PFSK-1 (cell line): ENCODE results near the gene RCN1.

Experiments
- FOXP2 ChIP-seq: optimal IDR thresholded peaks from 2 replicates; pipeline ENCODE3; 2011; ENCODE audit warnings: borderline replicate concordance, control low read depth, inconsistent platforms; ENCODE audit not compliant: insufficient read depth; ENCODE audit errors: extremely low read length, extremely low read depth
- POLR2AphosphoS5 ChIP-seq: IDR thresholded peaks from 2 replicates; pipeline ENCODE4 v1.6.1; 2012; ENCODE audit warnings: low read depth, mild to moderate bottlenecking, control low read depth, low read length, moderate library complexity
- SIN3A ChIP-seq: IDR thresholded peaks from 2 replicates; pipeline ENCODE4 v1.6.1; 2012; ENCODE audit warnings: mild to moderate bottlenecking, low read length, moderate library complexity, borderline replicate concordance; ENCODE audit not compliant: insufficient read depth
- TAF1 ChIP-seq: IDR thresholded peaks from 2 replicates; pipeline ENCODE4 v1.6.1; 2012; ENCODE audit warnings: low read length, control low read depth, borderline replicate concordance; ENCODE audit not compliant: insufficient read depth
- TF ChIP-seq, protein P1 (sequence below), 2 experiments: IDR thresholded peaks; 2 replicates each; pipeline versions ENCODE4 v1.6.1 to v1.8.0; 2011 to 2012; ENCODE audit warnings: low read depth in 2 of 2, low read length in 2 of 2, control low read depth in 1 of 2, inconsistent platforms in 1 of 2, mild to moderate bottlenecking in 1 of 2, moderate library complexity in 1 of 2; ENCODE audit not compliant: insufficient read depth in 1 of 2

Gene RCN1

DNA sequence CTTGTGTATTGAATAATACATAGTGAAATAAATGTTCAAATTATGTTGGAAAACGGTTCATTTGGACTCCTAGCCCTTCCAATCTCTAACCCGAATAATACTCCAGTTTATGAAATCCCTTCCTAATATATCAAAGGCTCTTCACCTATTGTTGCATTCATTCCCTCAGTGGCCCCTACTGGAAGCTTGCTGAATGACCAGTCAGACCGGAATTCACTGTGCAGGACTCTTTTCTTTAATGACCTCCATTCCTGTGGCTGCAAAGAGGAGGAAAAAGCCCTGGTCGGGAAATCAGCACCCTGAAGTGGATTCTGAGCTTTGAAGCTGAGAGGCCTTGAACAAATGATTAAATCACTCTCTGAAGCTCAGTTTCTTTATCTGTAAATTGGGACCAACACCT lies 19.1 kb upstream of the RCN1 start:
- TF ChIP-seq SIN3A, result no peak
- TF ChIP-seq TAF1, result no peak
- TF ChIP-seq, protein P1, sequence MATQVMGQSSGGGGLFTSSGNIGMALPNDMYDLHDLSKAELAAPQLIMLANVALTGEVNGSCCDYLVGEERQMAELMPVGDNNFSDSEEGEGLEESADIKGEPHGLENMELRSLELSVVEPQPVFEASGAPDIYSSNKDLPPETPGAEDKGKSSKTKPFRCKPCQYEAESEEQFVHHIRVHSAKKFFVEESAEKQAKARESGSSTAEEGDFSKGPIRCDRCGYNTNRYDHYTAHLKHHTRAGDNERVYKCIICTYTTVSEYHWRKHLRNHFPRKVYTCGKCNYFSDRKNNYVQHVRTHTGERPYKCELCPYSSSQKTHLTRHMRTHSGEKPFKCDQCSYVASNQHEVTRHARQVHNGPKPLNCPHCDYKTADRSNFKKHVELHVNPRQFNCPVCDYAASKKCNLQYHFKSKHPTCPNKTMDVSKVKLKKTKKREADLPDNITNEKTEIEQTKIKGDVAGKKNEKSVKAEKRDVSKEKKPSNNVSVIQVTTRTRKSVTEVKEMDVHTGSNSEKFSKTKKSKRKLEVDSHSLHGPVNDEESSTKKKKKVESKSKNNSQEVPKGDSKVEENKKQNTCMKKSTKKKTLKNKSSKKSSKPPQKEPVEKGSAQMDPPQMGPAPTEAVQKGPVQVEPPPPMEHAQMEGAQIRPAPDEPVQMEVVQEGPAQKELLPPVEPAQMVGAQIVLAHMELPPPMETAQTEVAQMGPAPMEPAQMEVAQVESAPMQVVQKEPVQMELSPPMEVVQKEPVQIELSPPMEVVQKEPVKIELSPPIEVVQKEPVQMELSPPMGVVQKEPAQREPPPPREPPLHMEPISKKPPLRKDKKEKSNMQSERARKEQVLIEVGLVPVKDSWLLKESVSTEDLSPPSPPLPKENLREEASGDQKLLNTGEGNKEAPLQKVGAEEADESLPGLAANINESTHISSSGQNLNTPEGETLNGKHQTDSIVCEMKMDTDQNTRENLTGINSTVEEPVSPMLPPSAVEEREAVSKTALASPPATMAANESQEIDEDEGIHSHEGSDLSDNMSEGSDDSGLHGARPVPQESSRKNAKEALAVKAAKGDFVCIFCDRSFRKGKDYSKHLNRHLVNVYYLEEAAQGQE (IDR thresholded peaks at IDR 0.05; ENCODE audit: insufficient read depth in 1 of 2, low read depth in 2 of 2, low read length in 2 of 2), result no peak
- no peak for TF ChIP-seq POLR2AphosphoS5
- TF ChIP-seq FOXP2, result no peak

DNA sequence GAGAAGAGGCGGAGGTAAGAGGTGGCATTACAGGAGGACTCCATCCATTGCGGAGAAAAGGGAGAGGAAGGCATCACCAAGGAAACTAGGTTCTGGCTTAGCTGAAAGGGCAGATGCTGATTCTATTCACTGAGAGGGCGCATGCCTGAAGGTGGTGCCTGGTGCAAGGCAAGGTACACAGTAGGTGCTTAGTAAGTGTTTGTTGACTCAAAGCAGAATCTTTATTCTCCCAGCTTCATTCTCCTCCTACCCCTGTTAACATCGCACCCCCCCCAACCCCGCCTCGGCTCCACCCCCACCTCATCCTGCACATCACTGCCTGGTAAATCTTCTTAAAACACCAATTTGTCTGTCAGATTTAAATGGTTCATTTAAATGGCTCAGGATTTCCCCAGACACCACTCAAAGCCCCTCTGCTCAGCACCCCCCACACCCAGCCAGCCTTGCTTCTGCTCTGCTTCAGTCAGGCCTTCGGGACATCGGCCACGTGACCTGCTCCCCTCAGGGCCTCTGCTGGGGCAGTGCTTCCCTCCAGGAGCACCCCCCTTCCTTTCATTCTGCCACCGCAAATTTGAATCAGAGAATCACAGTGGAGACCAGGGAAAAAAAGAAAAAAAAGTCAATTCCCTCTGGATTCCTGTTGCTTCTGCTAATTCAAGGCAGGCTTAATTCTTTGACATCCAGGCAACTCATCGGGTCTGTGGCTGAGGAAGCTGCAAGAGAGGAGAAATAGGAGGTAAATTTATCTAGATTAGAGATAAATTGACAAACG lies 17.8 kb upstream of the RCN1 start:
- TF ChIP-seq POLR2AphosphoS5, result no peak
- TF ChIP-seq FOXP2, result no peak
- no peak for TF ChIP-seq TAF1
- TF ChIP-seq, protein P1 (IDR thresholded peaks at IDR 0.05; ENCODE audit: insufficient read depth in 1 of 2, low read depth in 2 of 2, low read length in 2 of 2), result no peak
- no peak for TF ChIP-seq SIN3A

DNA sequence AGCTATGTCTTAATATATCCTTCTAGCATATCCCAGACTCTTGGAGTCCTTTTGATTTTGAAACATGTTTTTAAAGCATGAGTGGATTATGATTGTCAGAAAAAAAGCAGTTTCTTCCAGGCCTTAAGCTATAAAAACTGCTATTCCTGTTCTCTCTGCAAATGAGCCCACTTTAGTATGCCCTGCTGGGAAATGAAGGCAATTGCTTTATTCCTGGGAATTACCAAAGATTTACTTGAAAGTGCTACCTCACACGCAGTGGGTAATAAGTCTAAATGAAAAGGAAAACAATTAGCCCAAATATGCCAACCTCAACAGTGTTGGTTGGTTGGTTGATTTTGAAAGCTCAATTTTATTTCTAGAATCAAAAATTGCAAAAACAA lies 17.2 kb upstream of the RCN1 start:
- TF ChIP-seq FOXP2 (no peak), POLR2AphosphoS5 (no peak), TAF1 (no peak), SIN3A (no peak)
- TF ChIP-seq, protein P1 (IDR thresholded peaks at IDR 0.05; ENCODE audit: insufficient read depth in 1 of 2, low read depth in 2 of 2, low read length in 2 of 2), result no peak

DNA sequence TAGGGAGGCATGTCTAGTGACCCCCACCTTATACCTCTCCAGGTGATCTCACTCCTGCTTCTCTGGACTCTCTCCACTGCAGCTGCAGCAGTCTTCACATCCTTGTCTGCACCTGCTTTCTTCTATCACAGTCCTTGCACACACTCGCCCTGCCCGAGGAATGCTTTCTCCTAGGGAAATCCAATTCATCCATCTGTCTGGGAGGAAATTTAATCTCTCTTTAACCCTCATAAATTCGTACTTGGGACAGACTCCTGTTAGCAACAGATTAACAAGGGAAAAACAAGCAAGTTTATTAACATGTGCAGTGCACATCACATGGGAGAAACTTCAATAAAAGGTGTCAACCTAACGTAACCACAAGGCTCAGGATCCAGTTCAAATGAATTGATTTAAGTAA lies 11.3 kb upstream of the RCN1 start:
- no peak for TF ChIP-seq TAF1
- TF ChIP-seq FOXP2, result no peak
- TF ChIP-seq, protein P1 (IDR thresholded peaks at IDR 0.05; ENCODE audit: insufficient read depth in 1 of 2, low read depth in 2 of 2, low read length in 2 of 2), result no peak
- no peak for TF ChIP-seq SIN3A
- TF ChIP-seq POLR2AphosphoS5, result no peak
